Measurements from ENCODE around the gene KIT. TPM values are rescaled to one million over a fixed set of nuclear protein-coding genes. Genes with fewer than 3 reads are reported as not detected.

The KIT gene
- total and polyA plus RNA-seq, 4 donors: 3.9 to 74.4 (median 15.3) TPM

DNA sequence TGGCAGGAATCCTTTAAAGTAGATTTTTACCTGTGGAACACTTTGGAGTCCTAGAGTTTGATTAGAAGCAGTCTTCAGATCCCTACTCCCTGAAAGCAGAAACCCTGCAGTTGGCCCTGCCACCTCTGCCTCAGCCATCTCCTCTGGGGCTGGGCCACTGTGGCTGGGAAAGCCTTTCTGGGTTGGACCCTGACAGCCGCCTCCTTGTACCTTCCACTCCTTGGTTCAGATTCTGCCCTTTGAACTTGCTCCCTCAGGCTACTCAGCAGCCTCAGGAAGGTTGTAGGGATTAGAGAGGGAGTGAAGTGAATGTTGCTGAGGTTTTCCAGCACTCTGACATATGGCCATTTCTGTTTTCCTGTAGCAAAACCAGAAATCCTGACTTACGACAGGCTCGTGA is 65.5 kb downstream of the KIT start:
- no peak overlapping the region for H3K9ac ChIP-seq (ENCODE audit: insufficient read depth in 1 of 2, low read length in 2 of 2)
- no peaks in the 10 kb centered on the region for H3K9me3 ChIP-seq (ENCODE audit: control insufficient read depth in 4 of 4, insufficient read depth in 3 of 4, low read length in 3 of 4)
- H3K4me3 ChIP-seq: no peak overlapping the region
- no peaks in the 10 kb centered on the region for H3K27me3 ChIP-seq (ENCODE audit: control insufficient read depth in 3 of 3, insufficient read depth in 3 of 3, low read length in 2 of 3)
- H3K4me1 ChIP-seq (ENCODE audit: control insufficient read depth in 5 of 5, insufficient read depth in 5 of 5, low read length in 5 of 5): no peaks in the 10 kb centered on the region
- WGBS, 2 donors: 81 to 83% methylated on average over 3 of the region's 3 CpGs
- TF ChIP-seq, protein P1, sequence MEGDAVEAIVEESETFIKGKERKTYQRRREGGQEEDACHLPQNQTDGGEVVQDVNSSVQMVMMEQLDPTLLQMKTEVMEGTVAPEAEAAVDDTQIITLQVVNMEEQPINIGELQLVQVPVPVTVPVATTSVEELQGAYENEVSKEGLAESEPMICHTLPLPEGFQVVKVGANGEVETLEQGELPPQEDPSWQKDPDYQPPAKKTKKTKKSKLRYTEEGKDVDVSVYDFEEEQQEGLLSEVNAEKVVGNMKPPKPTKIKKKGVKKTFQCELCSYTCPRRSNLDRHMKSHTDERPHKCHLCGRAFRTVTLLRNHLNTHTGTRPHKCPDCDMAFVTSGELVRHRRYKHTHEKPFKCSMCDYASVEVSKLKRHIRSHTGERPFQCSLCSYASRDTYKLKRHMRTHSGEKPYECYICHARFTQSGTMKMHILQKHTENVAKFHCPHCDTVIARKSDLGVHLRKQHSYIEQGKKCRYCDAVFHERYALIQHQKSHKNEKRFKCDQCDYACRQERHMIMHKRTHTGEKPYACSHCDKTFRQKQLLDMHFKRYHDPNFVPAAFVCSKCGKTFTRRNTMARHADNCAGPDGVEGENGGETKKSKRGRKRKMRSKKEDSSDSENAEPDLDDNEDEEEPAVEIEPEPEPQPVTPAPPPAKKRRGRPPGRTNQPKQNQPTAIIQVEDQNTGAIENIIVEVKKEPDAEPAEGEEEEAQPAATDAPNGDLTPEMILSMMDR (IDR thresholded peaks at IDR 0.05; ENCODE audit: control extremely low read depth, extremely low read depth): no peak
- peaks cover 0 to 1% (median 0%) of the 10 kb centered on the region in 4 donors for H3K36me3 ChIP-seq (ENCODE audit: control insufficient read depth in 4 of 4, insufficient read depth in 4 of 4, low read length in 4 of 4)
- DNase-seq (no peak), ATAC-seq (ENCODE audit: insufficient read depth, low FRiP score) (no peak)
- no peak overlapping the region for H3K27ac ChIP-seq (ENCODE audit: low read depth in 1 of 2, low read length in 1 of 2)

- ATAC-seq (ENCODE audit: insufficient read depth, low FRiP score) (no peak), DNase-seq (no peak)
- H3K4me3 ChIP-seq: no peak overlapping the region
- H3K9me3 ChIP-seq (ENCODE audit: control insufficient read depth in 4 of 4, insufficient read depth in 3 of 4, low read length in 3 of 4): no peaks in the 10 kb centered on the region
- no peak overlapping the region for H3K9ac ChIP-seq (ENCODE audit: insufficient read depth in 1 of 2, low read length in 2 of 2)
- H3K27ac ChIP-seq (ENCODE audit: low read depth in 1 of 2, low read length in 1 of 2): no peak overlapping the region
- TF ChIP-seq, protein P1 (IDR thresholded peaks at IDR 0.05; ENCODE audit: control extremely low read depth, extremely low read depth): no peak
- H3K4me1 ChIP-seq (ENCODE audit: control insufficient read depth in 5 of 5, insufficient read depth in 5 of 5, low read length in 5 of 5): no peaks in the 10 kb centered on the region
- WGBS, 2 donors: 96 to 98% methylated on average over 3 of the region's 3 CpGs
- peaks cover 0 to 1% (median 0%) of the 10 kb centered on the region in 4 donors for H3K36me3 ChIP-seq (ENCODE audit: control insufficient read depth in 4 of 4, insufficient read depth in 4 of 4, low read length in 4 of 4)
- no peaks in the 10 kb centered on the region for H3K27me3 ChIP-seq (ENCODE audit: control insufficient read depth in 3 of 3, insufficient read depth in 3 of 3, low read length in 2 of 3)
Observed at GRCh38 chr4:54723820-54724219, 66.1 kb downstream of the KIT start.

DNA sequence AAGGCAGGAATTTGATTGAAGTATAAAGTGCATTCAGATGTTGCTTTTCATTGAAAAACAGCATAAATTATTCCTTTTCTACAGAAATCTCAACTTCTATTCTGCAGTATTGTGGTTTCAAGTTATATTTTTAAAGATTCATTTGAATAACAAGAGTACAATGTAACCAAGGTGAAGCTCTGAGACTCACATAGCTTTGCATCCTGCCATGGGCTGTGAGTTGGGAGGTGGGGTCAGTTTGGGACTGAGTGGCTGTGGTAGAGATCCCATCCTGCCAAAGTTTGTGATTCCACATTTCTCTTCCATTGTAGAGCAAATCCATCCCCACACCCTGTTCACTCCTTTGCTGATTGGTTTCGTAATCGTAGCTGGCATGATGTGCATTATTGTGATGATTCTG is 69.2 kb downstream of the KIT start:
- no peak overlapping the region for H3K9ac ChIP-seq (ENCODE audit: insufficient read depth in 1 of 2, low read length in 2 of 2)
- TF ChIP-seq, protein P1 (IDR thresholded peaks at IDR 0.05; ENCODE audit: control extremely low read depth, extremely low read depth): no peak
- no peak for DNase-seq
- no peak for ATAC-seq (ENCODE audit: insufficient read depth, low FRiP score)
- no peak overlapping the region for H3K27ac ChIP-seq (ENCODE audit: low read depth in 1 of 2, low read length in 1 of 2)
- H3K4me1 ChIP-seq (ENCODE audit: control insufficient read depth in 5 of 5, insufficient read depth in 5 of 5, low read length in 5 of 5): peaks cover 0 to 9% (median 0%) of the 10 kb centered on the region in 5 donors
- 90 to 94% methylated on average over 2 of the region's 2 CpGs for WGBS, 2 donors
- H3K9me3 ChIP-seq (ENCODE audit: control insufficient read depth in 4 of 4, insufficient read depth in 3 of 4, low read length in 3 of 4): no peaks in the 10 kb centered on the region
- H3K36me3 ChIP-seq (ENCODE audit: control insufficient read depth in 4 of 4, insufficient read depth in 4 of 4, low read length in 4 of 4): peaks cover 0 to 1% (median 0%) of the 10 kb centered on the region in 4 donors
- no peak overlapping the region for H3K4me3 ChIP-seq
- no peaks in the 10 kb centered on the region for H3K27me3 ChIP-seq (ENCODE audit: control insufficient read depth in 3 of 3, insufficient read depth in 3 of 3, low read length in 2 of 3)

DNA sequence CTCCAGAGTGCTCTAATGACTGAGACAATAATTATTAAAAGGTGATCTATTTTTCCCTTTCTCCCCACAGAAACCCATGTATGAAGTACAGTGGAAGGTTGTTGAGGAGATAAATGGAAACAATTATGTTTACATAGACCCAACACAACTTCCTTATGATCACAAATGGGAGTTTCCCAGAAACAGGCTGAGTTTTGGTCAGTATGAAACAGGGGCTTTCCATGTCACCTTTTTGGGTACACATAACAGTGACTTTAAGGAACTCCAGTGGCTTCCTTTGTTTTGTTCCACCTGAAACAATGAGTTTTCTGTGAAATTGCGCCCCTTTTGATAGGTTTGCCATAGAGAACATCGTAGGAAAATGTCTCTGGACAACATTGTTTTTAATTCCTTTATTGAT is 69.6 kb downstream of the KIT start:
- Histone ChIP-seq H3K27ac (ENCODE audit: low read depth in 1 of 2, low read length in 1 of 2) (no peak overlapping the region), H3K27me3 (ENCODE audit: control insufficient read depth in 3 of 3, insufficient read depth in 3 of 3, low read length in 2 of 3) (no peaks in the 10 kb centered on the region), H3K4me3 (no peak overlapping the region), H3K9ac (ENCODE audit: insufficient read depth in 1 of 2, low read length in 2 of 2) (no peak overlapping the region), H3K36me3 (ENCODE audit: control insufficient read depth in 4 of 4, insufficient read depth in 4 of 4, low read length in 4 of 4) (peaks cover 0 to 1% (median 0%) of the 10 kb centered on the region in 4 donors), H3K9me3 (ENCODE audit: control insufficient read depth in 4 of 4, insufficient read depth in 3 of 4, low read length in 3 of 4) (no peaks in the 10 kb centered on the region), H3K4me1 (ENCODE audit: control insufficient read depth in 5 of 5, insufficient read depth in 5 of 5, low read length in 5 of 5) (peaks cover 0 to 11% (median 0%) of the 10 kb centered on the region in 5 donors)
- DNase-seq (no peak), ATAC-seq (ENCODE audit: insufficient read depth, low FRiP score) (no peak)
- TF ChIP-seq, protein P1 (IDR thresholded peaks at IDR 0.05; ENCODE audit: control extremely low read depth, extremely low read depth): no peak
- WGBS, 2 donors: 73 to 94% methylated on average over 2 of the region's 2 CpGs
